NCI-H146 (cell line): ENCODE results near the gene STK24.

Source experiments
- DNase-seq: peaks from one replicate; lab custom pipeline; 2025; lab: John Stamatoyannopoulos, UW

Gene STK24

GRCh38 chr13:98489446-98490194 lies 87.3 kb downstream of the STK24 start:
- DNase-seq: peak; percentile 48

GRCh38 chr13:98488736-98489135 lies 88.2 kb downstream of the STK24 start:
- no peak for DNase-seq

GRCh38 chr13:98487522-98487921 lies 89.4 kb downstream of the STK24 start:
- no peak for DNase-seq

GRCh38 chr13:98487016-98487415 lies 89.9 kb downstream of the STK24 start:
- no peak for DNase-seq

- DNase-seq: no peak
These were observed 90.5 kb downstream of the STK24 start for GRCh38 chr13:98486412-98486811.

GRCh38 chr13:98485561-98485960 lies 91.3 kb downstream of the STK24 start:
- DNase-seq: no peak

GRCh38 chr13:98484289-98485219 lies 92.4 kb downstream of the STK24 start:
- DNase-seq: peak; percentile 86

- no peak for DNase-seq
These were observed 93.2 kb downstream of the STK24 start for GRCh38 chr13:98483601-98484288.

GRCh38 chr13:98482476-98483444 lies 94.1 kb downstream of the STK24 start:
- DNase-seq: no peak

GRCh38 chr13:98480915-98481877 lies 95.7 kb downstream of the STK24 start:
- peak; percentile 57 for DNase-seq

GRCh38 chr13:98479496-98480003 lies 97.4 kb downstream of the STK24 start:
- DNase-seq: no peak

- no peak for DNase-seq
These were observed 98.4 kb downstream of the STK24 start for GRCh38 chr13:98478189-98479129.

GRCh38 chr13:98476538-98476966 lies 100.4 kb downstream of the STK24 start:
- no peak for DNase-seq

- peak; percentile 22 for DNase-seq
These were observed 100.8 kb downstream of the STK24 start for GRCh38 chr13:98476106-98476505.

GRCh38 chr13:98475522-98475921 lies 101.4 kb downstream of the STK24 start:
- no peak for DNase-seq

- no peak for DNase-seq
These were observed 102.1 kb downstream of the STK24 start for GRCh38 chr13:98474761-98475160.

GRCh38 chr13:98474292-98474691 lies 102.6 kb downstream of the STK24 start:
- DNase-seq: no peak

GRCh38 chr13:98473788-98474144 lies 103.1 kb downstream of the STK24 start:
- DNase-seq: no peak
